ENCODE data around the gene ADCY2. TPM values are rescaled to one million over a fixed set of nuclear protein-coding genes. Genes with fewer than 3 reads are reported as not detected.

The ADCY2 gene
- total RNA-seq, 1 experiment from 2014 or later = 31.3 TPM

- Histone ChIP-seq H4K8ac (replicated peaks; ENCODE audit: insufficient read length, low read depth, low read length) (no peak overlapping the region), H3K18ac (ENCODE audit: insufficient read length, low read depth, low read length) (no peak overlapping the region), H4K91ac (ENCODE audit: insufficient read length, low read depth, low read length) (no peak overlapping the region), H3K4me2 (ENCODE audit: insufficient read depth, insufficient read length, low read length) (no peak overlapping the region), H3K23ac (ENCODE audit: insufficient read length, low read depth, low read length) (no peak overlapping the region), H3K79me2 (ENCODE audit: insufficient read depth, low read length) (no peaks in the 10 kb centered on the region), H2BK120ac (ENCODE audit: low read depth, low read length, poor library complexity, severe bottlenecking) (no peak overlapping the region), H3K23me2 (ENCODE audit: insufficient read length, low read depth, low read length, poor library complexity, severe bottlenecking) (no peaks in the 10 kb centered on the region), H3K56ac (ENCODE audit: insufficient read length, low read depth, low read length) (no peak overlapping the region), H3K9me3 (ENCODE audit: control insufficient read depth, low read depth, low read length) (no peaks in the 10 kb centered on the region), H4K5ac (ENCODE audit: insufficient read length, low read depth, low read length) (no peak overlapping the region), H3K27me3 (ENCODE audit: insufficient read depth, low read length) (no peaks in the 10 kb centered on the region), H3T11ph (ENCODE audit: low read length) (no peak overlapping the region), H2BK20ac (ENCODE audit: low read depth, low read length, poor library complexity, severe bottlenecking) (no peak overlapping the region), H2BK5ac (ENCODE audit: insufficient read length, low read length) (no peak overlapping the region), H2BK15ac (ENCODE audit: low read depth, low read length) (no peak overlapping the region), H3K4me1 (ENCODE audit: insufficient read depth, low read length) (0 out of 2 replicates have a peak, but pooled peaks cover 3% of the 10 kb centered on the region), H2BK12ac (ENCODE audit: insufficient read length, low read depth, low read length) (no peak overlapping the region), H3K79me1 (ENCODE audit: insufficient read depth, low read depth, low read length, poor library complexity, severe bottlenecking) (no peaks in the 10 kb centered on the region), H3K27ac (ENCODE audit: insufficient read length, low read depth, low read length) (no peak overlapping the region), H3K4ac (ENCODE audit: low read depth, low read length) (no peak overlapping the region), H3K14ac (ENCODE audit: insufficient read depth, low read length) (no peak overlapping the region), H4K20me1 (ENCODE audit: control insufficient read depth, insufficient read depth, insufficient read length) (no peaks in the 10 kb centered on the region), H2AFZ (ENCODE audit: low read length) (no peak overlapping the region), H3K9ac (ENCODE audit: extremely low read depth, insufficient read length, low read length) (no peak overlapping the region), H2AK5ac (ENCODE audit: insufficient read length, low read length) (no peak overlapping the region)
- Mint-ChIP-seq H3K4me3 (no peak overlapping the region), H3K27me3 (ENCODE audit: low read depth) (no peaks in the 10 kb centered on the region), H3K4me1 (peaks cover 4 to 17% of the 10 kb centered on the region in 2 experiments; a peak in 2 of 4 replicates), H3K36me3 (ENCODE audit: insufficient read depth in 1 of 3, low read depth in 3 of 3) (peaks cover 10 to 21% (median 11%) of the 10 kb centered on the region in 3 experiments), H3K27ac (no peak overlapping the region), H3K9me3 (peaks cover 2 to 7% of the 10 kb centered on the region in 2 experiments; a peak in 4 of 5 replicates)
- TF ChIP-seq CTCF (conservative IDR thresholded peaks at IDR 0.05) = no peak
- no peak for DNase-seq
- no CpG with 5 or more reads among the region's 7 CpGs for WGBS (ENCODE audit: extremely low coverage, insufficient read length, low lambda C conversion rate)
Measured at GRCh38 chr5:7671381-7671993, 275.5 kb downstream of the ADCY2 start.

All from H9 (cell line).